HCT116 (cell line): ENCODE data around the gene MT1G. TPM values are rescaled to one million over a fixed set of nuclear protein-coding genes. Genes with fewer than 3 reads are reported as not detected.

Experiments
- ATAC-seq: fragments of 200-7000 bp; cut with Tn5 transposase; 2 replicates; pipeline ENCODE4 v1.9.1; 2020; ENCODE audit warnings: mild to moderate bottlenecking, moderate library complexity
- BruUV-seq: library from RNA; stranded (reverse); fragments of 400-500 nt; replicated peaks from 2 replicates; lab custom pipeline; 2021; lab: Mats Ljungman, UMichigan
- CTCF ChIA-PET: fragments of 300-600 bp; sonication (Branson Sonifier 250); formaldehyde crosslinking; loops from one replicate; lab custom pipeline; 2021; ENCODE audit warnings: antibody characterized with exemption; lab: Charles Lee
- POLR2A ChIA-PET: fragments of 300-600, 350-600 bp; sonication (Branson Sonifier 250); formaldehyde crosslinking; loops from one replicate; lab custom pipeline; 2021; ENCODE audit warnings: antibody characterized with exemption; lab: Charles Lee
- RAD21 ChIA-PET, 2 experiments: fragments of 300-600 bp; sonication (Branson Sonifier 250); formaldehyde crosslinking; loops; one replicate each; lab custom pipeline; 2023; ENCODE audit warnings: low total read pairs in 2 of 2; ENCODE audit not compliant: uncharacterized antibody in 2 of 2, unreplicated experiment in 2 of 2, low non-redundant PET in 1 of 2; lab: Charles Lee
- DNase-seq: peaks from one replicate; pipeline ENCODE4 v3.0.0-alpha.2; 2010; ENCODE audit warnings: low read depth, low spot score
- H2AFZ ChIP-seq: fragments of 200-600 bp; shearing (Covaris generic), sonication (generic); 2 replicates; pipeline ENCODE4 v1.6.1; 2017; ENCODE audit warnings: low read depth, mixed run types, mixed read lengths, antibody characterized with exemption, low read length; ENCODE audit not compliant: poor library complexity, severe bottlenecking
- H3K27ac ChIP-seq: 2 replicates; pipeline ENCODE4 v1.5.1; 2012; ENCODE audit warnings: low read depth, low read length
- H3K27me3 ChIP-seq: fragments of 200-600 bp; sonication (generic); 2 replicates; pipeline ENCODE4 v1.6.1; 2016; ENCODE audit warnings: mixed run types, low read length, mixed read lengths; ENCODE audit not compliant: insufficient read depth
- H3K36me3 ChIP-seq, 2 experiments: fragments of 200-500 bp in 1 of 2; fragments of 200-600 bp in 1 of 2; sonication (Bioruptor generic) in 1 of 2; sonication (generic) in 1 of 2; 2 replicates each; pipeline versions ENCODE4 v1.5.1 to v1.6.1; 2014 to 2016; ENCODE audit warnings: low read length in 2 of 2, inconsistent platforms in 1 of 2, mixed read lengths in 1 of 2, mixed run types in 1 of 2; ENCODE audit not compliant: insufficient read depth in 2 of 2, control insufficient read depth in 1 of 2
- H3K4me1 ChIP-seq, 2 experiments: fragments of 200-600 bp in 1 of 2; sonication (generic) in 1 of 2; 2 replicates each; pipeline versions ENCODE4 v1.5.1 to v1.6.1; 2012 to 2017; ENCODE audit warnings: low read length in 2 of 2, inconsistent platforms in 1 of 2, mild to moderate bottlenecking in 1 of 2, mixed read lengths in 1 of 2, mixed run types in 1 of 2, moderate library complexity in 1 of 2; ENCODE audit not compliant: insufficient read depth in 2 of 2, control insufficient read depth in 1 of 2
- H3K4me2 ChIP-seq: fragments of 200-600 bp; sonication (generic); 2 replicates; pipeline ENCODE4 v1.6.1; 2017; ENCODE audit warnings: mixed run types, low read length, mixed read lengths
- H3K4me3 ChIP-seq, 2 experiments: fragments of 200-600 bp in 1 of 2; sonication (generic) in 1 of 2; replicated peaks in 1 of 2; 2 replicates each; pipeline ENCODE4 v1.5.1; 2011 to 2016; ENCODE audit warnings: low read length in 2 of 2, control low read depth in 1 of 2, low read depth in 1 of 2, mild to moderate bottlenecking in 1 of 2, mixed read lengths in 1 of 2, mixed run types in 1 of 2
- H3K79me2 ChIP-seq: fragments of 200-600 bp; sonication (generic); 2 replicates; pipeline ENCODE4 v1.6.1; 2017; ENCODE audit warnings: mild to moderate bottlenecking, mixed run types, low read length, moderate library complexity, mixed read lengths; ENCODE audit not compliant: insufficient read depth
- H3K9ac ChIP-seq: fragments of 200-600 bp; sonication (generic); 2 replicates; pipeline ENCODE4 v1.6.1; 2016; ENCODE audit warnings: low read length, mixed read lengths
- H3K9me2 ChIP-seq: fragments of 200-600 bp; sonication (generic), shearing (Covaris generic); 2 replicates; pipeline ENCODE4 v1.6.1; 2017; ENCODE audit warnings: mixed run types, mild to moderate bottlenecking, moderate library complexity; ENCODE audit not compliant: insufficient read depth
- H3K9me3 ChIP-seq, 2 experiments: fragments of 200-500 bp in 1 of 2; fragments of 200-600 bp in 1 of 2; sonication (Bioruptor generic) in 1 of 2; sonication (generic) in 1 of 2; 2 replicates each; pipeline ENCODE4 v1.6.1; 2014 to 2017; ENCODE audit warnings: low read length in 2 of 2, mixed read lengths in 2 of 2, inconsistent platforms in 1 of 2, low read depth in 1 of 2, mild to moderate bottlenecking in 1 of 2, mixed run types in 1 of 2, moderate library complexity in 1 of 2; ENCODE audit not compliant: control insufficient read depth in 1 of 2, insufficient read depth in 1 of 2
- H4K20me1 ChIP-seq: fragments of 200-600 bp; sonication (generic), shearing (Covaris generic); 2 replicates; pipeline ENCODE4 v1.6.1; 2017; ENCODE audit warnings: mixed run types, mild to moderate bottlenecking, moderate library complexity; ENCODE audit not compliant: insufficient read depth
- CBX3 ChIP-seq: IDR thresholded peaks from 2 replicates; pipeline ENCODE4 v1.6.1; 2012; ENCODE audit warnings: low read depth
- CEBPB ChIP-seq: IDR thresholded peaks from 2 replicates; pipeline ENCODE4 v1.6.1; 2012; ENCODE audit warnings: low read depth
- CTCF ChIP-seq, 3 experiments: fragments of 200-600 bp in 1 of 3; sonication (generic) in 1 of 3; IDR thresholded peaks in 2 of 3; conservative IDR thresholded peaks in 1 of 3; 2 replicates each; pipeline ENCODE4 v1.5.1; 2012 to 2017; ENCODE audit warnings: low read depth in 2 of 3, low read length in 2 of 3, antibody characterized with exemption in 1 of 3, borderline replicate concordance in 1 of 3, control low read depth in 1 of 3, mild to moderate bottlenecking in 1 of 3, mixed read lengths in 1 of 3, mixed run types in 1 of 3, moderate library complexity in 1 of 3; ENCODE audit not compliant: insufficient read depth in 1 of 3
- EGR1 ChIP-seq: IDR thresholded peaks from 2 replicates; pipeline ENCODE4 v1.6.1; 2012; ENCODE audit warnings: low read depth
- EZH2 ChIP-seq: fragments of 200-600 bp; sonication (generic); IDR thresholded peaks from 2 replicates; pipeline ENCODE4 v1.6.1; 2017; ENCODE audit warnings: antibody characterized with exemption, mixed run types
- EZH2phosphoT487 ChIP-seq: fragments of 200-600 bp; IDR thresholded peaks from 2 replicates; pipeline ENCODE4 v1.6.1; 2018; ENCODE audit warnings: antibody characterized with exemption, borderline replicate concordance
- FOSL1 ChIP-seq: IDR thresholded peaks from 2 replicates; pipeline ENCODE4 v1.6.1; 2012; ENCODE audit warnings: low read depth
- JUND ChIP-seq: IDR thresholded peaks from 2 replicates; pipeline ENCODE4 v1.6.1; 2012
- POLR2A ChIP-seq: IDR thresholded peaks from 2 replicates; pipeline ENCODE4 v1.7.0; 2011; ENCODE audit warnings: borderline replicate concordance; ENCODE audit not compliant: insufficient read depth, insufficient read length; ENCODE audit errors: extremely low read depth
- POLR2AphosphoS5 ChIP-seq: IDR thresholded peaks from 2 replicates; pipeline ENCODE4 v1.6.1; 2011; ENCODE audit warnings: mild to moderate bottlenecking, low read depth, low read length, moderate library complexity
- RAD21 ChIP-seq: IDR thresholded peaks from 2 replicates; pipeline ENCODE4 v1.6.1; 2012; ENCODE audit warnings: low read depth, mild to moderate bottlenecking
- SIN3A ChIP-seq: IDR thresholded peaks from 2 replicates; pipeline ENCODE4 v1.6.1; 2012; ENCODE audit warnings: low read depth
- SP1 ChIP-seq: IDR thresholded peaks from 2 replicates; pipeline ENCODE4 v1.6.1; 2012; ENCODE audit warnings: low read depth
- SRF ChIP-seq: IDR thresholded peaks from 2 replicates; pipeline ENCODE4 v1.6.1; 2012; ENCODE audit warnings: low read depth
- TCF7L2 ChIP-seq: IDR thresholded peaks from 2 replicates; pipeline ENCODE4 v1.7.0; 2011; ENCODE audit warnings: borderline replicate concordance, inconsistent platforms; ENCODE audit not compliant: insufficient read depth, insufficient read length; ENCODE audit errors: extremely low read depth
- YY1 ChIP-seq: IDR thresholded peaks from 2 replicates; pipeline ENCODE4 v1.6.1; 2011; ENCODE audit warnings: low read length, low read depth, moderate library complexity, mild to moderate bottlenecking; ENCODE audit not compliant: insufficient replicate concordance; ENCODE audit errors: extremely low read depth
- ZFX ChIP-seq: fragments of 450-650 bp; IDR thresholded peaks from 2 replicates; pipeline ENCODE4 v1.6.1; 2017
- intact Hi-C: fragments of 100-400 bp; cut with micrococcal nuclease; formaldehyde crosslinking; loops from 2 replicates; pipeline ENCODE4 v1.10.0; 2022
- total RNA-seq: library from RNA; stranded (reverse); gene quantifications from one replicate; pipeline ENCODE4 v1.2.1, GENCODE V29; 2021; ENCODE audit not compliant: unreplicated experiment
- TF ChIP-seq, protein P1 (sequence below): IDR thresholded peaks from 2 replicates; pipeline ENCODE4 v1.6.1; 2012

MT1G gene
- total RNA-seq, 1 experiment from 2014 or later, result 1.2 TPM

DNA sequence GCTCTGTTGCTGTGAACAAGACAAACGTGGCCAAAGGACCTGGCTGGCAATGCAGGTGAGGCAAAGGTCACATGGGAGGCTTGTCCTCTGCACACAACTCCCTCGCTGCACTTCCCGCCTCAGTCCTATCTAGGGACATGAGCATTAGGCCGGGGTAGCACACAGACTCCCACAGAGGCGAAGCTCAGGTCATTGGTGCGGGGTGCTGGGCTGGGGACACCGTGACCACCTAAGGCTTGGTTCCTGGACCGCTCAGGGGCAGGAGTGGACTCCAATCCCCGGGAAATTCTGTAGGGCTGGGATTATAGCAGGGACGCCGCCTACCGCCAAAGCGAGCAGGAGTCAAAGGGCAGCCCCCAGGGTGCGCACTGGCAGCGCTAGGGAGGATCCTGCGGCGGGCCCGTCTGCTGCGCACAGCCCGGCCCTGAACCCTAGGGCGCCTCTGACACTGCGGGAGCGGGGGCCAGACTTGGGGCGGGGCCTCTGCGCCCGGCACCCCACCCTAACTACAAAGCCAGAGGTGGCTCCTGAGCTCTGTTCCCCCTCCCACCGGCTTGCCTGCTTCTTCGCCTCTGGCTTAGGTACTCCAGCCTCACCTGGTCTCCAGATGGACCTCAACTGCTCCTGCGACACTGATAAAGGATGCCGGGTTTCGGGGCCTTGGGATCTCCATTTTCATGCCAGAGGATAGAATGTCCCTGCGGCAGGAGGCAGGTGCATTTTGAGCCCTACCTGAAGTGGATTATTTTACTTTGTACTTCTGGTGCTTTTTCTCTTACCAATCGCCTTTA is 20.0 kb downstream of the MT1G start:
- Histone ChIP-seq H3K79me2 (no peaks in the 10 kb centered on the region), H3K9ac (no peak overlapping the region), H3K27me3 (no peaks in the 10 kb centered on the region), H3K9me3 (no peaks in the 10 kb centered on the region), H3K9me2 (no peaks in the 10 kb centered on the region), H2AFZ (no peak overlapping the region), H3K27ac (no peak overlapping the region), H3K4me3 (no peak overlapping the region), H4K20me1 (no peaks in the 10 kb centered on the region), H3K4me1 (peaks cover 11 to 23% of the 10 kb centered on the region in 2 experiments), H3K4me2 (no peak overlapping the region), H3K36me3 (no peaks in the 10 kb centered on the region)
- no peak for DNase-seq
- ChIA-PET POLR2A (no interaction called here), CTCF (no interaction called here), RAD21 (no interaction called here)
- intact Hi-C loops, result no loop called here
- TF ChIP-seq CEBPB (no peak), SIN3A (no peak), SRF (no peak), RAD21 (no peak), POLR2AphosphoS5 (no peak), POLR2A (no peak), SP1 (no peak), YY1 (no peak), ZFX (no peak)
- TF ChIP-seq, protein P1, sequence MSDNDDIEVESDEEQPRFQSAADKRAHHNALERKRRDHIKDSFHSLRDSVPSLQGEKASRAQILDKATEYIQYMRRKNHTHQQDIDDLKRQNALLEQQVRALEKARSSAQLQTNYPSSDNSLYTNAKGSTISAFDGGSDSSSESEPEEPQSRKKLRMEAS, result no peak
- BruUV-seq, result no TSS peak
- ATAC-seq, result no peak

DNA sequence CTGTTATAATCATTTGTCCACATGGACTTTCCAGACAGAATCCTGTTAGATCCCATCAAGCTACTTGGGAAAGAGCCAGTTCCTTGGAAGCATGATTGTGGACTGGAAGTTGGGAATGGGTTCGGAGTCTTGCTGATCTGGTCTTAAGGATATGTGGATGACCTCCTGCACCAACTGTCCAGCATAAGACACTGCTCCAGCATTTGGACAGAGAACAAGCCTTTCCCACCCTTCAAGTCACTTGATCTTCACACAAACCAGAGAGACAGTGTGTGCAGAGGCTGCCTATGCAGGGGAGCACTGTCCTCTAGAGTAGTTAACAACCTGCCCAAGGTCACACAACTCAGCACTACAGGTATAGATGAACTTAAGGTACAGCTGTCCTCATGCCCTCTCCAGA is 22.0 kb downstream of the MT1G start:
- CTCF ChIA-PET, result no interaction called here
- H2AFZ ChIP-seq, result no peak overlapping the region
- no peaks in the 10 kb centered on the region for H3K36me3 ChIP-seq
- DNase-seq, result no peak
- no peak for ATAC-seq
- POLR2A ChIA-PET, result interaction anchor here (0.9 kb wide), 1 partner anchor 20 kb away, joined by 3 read pairs; the partner anchor contains the start of gene MT1E
- no peaks in the 10 kb centered on the region for H3K9me3 ChIP-seq
- H3K27me3 ChIP-seq, result no peaks in the 10 kb centered on the region
- intact Hi-C loops, result no loop called here
- RAD21 ChIA-PET, result no interaction called here
- no peak overlapping the region for H3K9ac ChIP-seq
- H3K79me2 ChIP-seq, result no peaks in the 10 kb centered on the region
- no TSS peak for BruUV-seq
- H3K4me1 ChIP-seq, result peaks cover 11 to 21% of the 10 kb centered on the region in 2 experiments
- no peaks in the 10 kb centered on the region for H4K20me1 ChIP-seq
- no peak overlapping the region for H3K4me3 ChIP-seq
- no peaks in the 10 kb centered on the region for H3K9me2 ChIP-seq
- H3K4me2 ChIP-seq, result no peak overlapping the region
- no peak overlapping the region for H3K27ac ChIP-seq
- TF ChIP-seq TCF7L2 (no peak), JUND (no peak), POLR2A (no peak), EGR1 (no peak), SP1 (no peak), EZH2phosphoT487 (no peak), CEBPB (no peak), CBX3 (no peak), FOSL1 (no peak), EZH2 (no peak), CTCF (IDR thresholded peaks at IDR 0.05 in 2 of 3, conservative IDR thresholded peaks at IDR 0.05 in 1 of 3; ENCODE audit: borderline replicate concordance in 1 of 3, insufficient read depth in 1 of 3, low read depth in 2 of 3, low read length in 2 of 3) (no peak), RAD21 (no peak), POLR2AphosphoS5 (no peak), SIN3A (no peak)
